Peyer's patch (tissue), 4 donors: ENCODE results near the gene RNU6-7. TPM values are rescaled to one million over a fixed set of nuclear protein-coding genes. Genes with fewer than 3 reads are reported as not detected.
A peak's percentile ranks its signal among the peaks of the same experiment; 100 is the strongest.

ENCODE experiments used
- DNase-seq, 3 donors: peaks; one replicate each; pipeline ENCODE4 v3.0.0-alpha.2; 2017 to 2019
- H3K27ac ChIP-seq, 4 donors: fragments of 200-600 bp; sonication (generic); one replicate each; pipeline ENCODE4 v1.5.1; 2016 to 2019
- H3K27me3 ChIP-seq, 2 donors: fragments of 200-600 bp; sonication (generic); one replicate each; pipeline ENCODE4 v1.5.1; 2019
- H3K36me3 ChIP-seq, 3 donors: fragments of 200-600 bp; sonication (generic); one replicate each; pipeline ENCODE4 v1.5.1; 2016 to 2019
- H3K4me1 ChIP-seq, 4 donors: fragments of 200-600 bp; sonication (generic); one replicate each; pipeline ENCODE4 v1.5.1; 2016 to 2019
- H3K4me3 ChIP-seq, 4 donors: fragments of 200-600 bp; sonication (generic); 1 replicate in 3 of 4; 2 replicates in 1 of 4; pipeline ENCODE4 v1.5.1; 2016 to 2019; ENCODE audit warnings: mild to moderate bottlenecking in 1 of 4
- H3K9me3 ChIP-seq, 4 donors: fragments of 200-600 bp; sonication (generic); one replicate each; pipeline ENCODE4 v1.5.1; 2016 to 2019; ENCODE audit warnings: mild to moderate bottlenecking in 1 of 4
- CTCF ChIP-seq, 6 experiments: fragments of 450-650 bp in 4 of 6; fragments of 200-600 bp in 2 of 6; sonication (generic) in 1 of 6; IDR thresholded peaks; one replicate each; pipeline ENCODE4 v1.5.1; 2017 to 2019; ENCODE audit warnings: antibody characterized with exemption in 6 of 6, mild to moderate bottlenecking in 3 of 6, moderate library complexity in 1 of 6
- POLR2A ChIP-seq, 2 donors: fragments of 450-650 bp; IDR thresholded peaks; one replicate each; pipeline ENCODE4 v1.5.1; 2017; ENCODE audit warnings: antibody characterized with exemption in 2 of 2, mild to moderate bottlenecking in 2 of 2, moderate library complexity in 2 of 2
- total RNA-seq, 4 donors: library from RNA; depleted of rRNA; stranded (reverse); fragments of >200 nt; gene quantifications; one replicate each; pipeline ENCODE4 v1.1.0, GENCODE V29; 2016

RNU6-7 gene
- total RNA-seq, 4 donors from 2014 or later: not detected

GRCh38 chr14:32205554-32205953, 3.7 kb downstream of the RNU6-7 start:
- H3K4me1 ChIP-seq: peaks cover 0 to 12% (median 0%) of the 10 kb centered on the region in 4 donors
- H3K9me3 ChIP-seq: no peaks in the 10 kb centered on the region
- no peak for DNase-seq
- no peak overlapping the region for H3K27ac ChIP-seq
- TF ChIP-seq CTCF (IDR thresholded peaks at IDR 0.05) (no peak), POLR2A (IDR thresholded peaks at IDR 0.05) (no peak)
- no peak overlapping the region for H3K4me3 ChIP-seq
- H3K27me3 ChIP-seq: no peaks in the 10 kb centered on the region
- no peaks in the 10 kb centered on the region for H3K36me3 ChIP-seq

DNA sequence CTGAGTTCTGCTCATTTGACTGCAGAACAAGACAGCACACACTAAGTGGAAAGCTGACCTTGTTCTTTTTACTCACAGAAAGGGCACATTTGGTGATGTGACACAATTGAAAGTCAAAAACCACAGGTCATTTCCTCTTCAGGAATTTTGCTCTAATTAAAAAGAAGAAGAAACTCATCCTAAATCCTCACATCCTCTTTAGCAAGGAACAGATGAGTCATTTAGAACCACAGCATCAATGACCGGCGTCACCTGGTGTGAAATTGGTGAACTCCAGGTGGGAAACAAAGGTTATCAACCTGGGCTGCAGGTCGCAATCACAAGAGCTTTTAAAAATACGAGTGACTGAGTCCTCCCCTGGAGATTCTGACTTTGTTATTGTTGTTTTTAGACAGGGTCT, 4.1 kb downstream of the RNU6-7 start:
- no peaks in the 10 kb centered on the region for H3K27me3 ChIP-seq
- peak in 1 of 6 experiments; percentile 14 for TF ChIP-seq CTCF (IDR thresholded peaks at IDR 0.05)
- TF ChIP-seq POLR2A (IDR thresholded peaks at IDR 0.05): no peak
- DNase-seq: no peak
- H3K9me3 ChIP-seq: no peaks in the 10 kb centered on the region
- H3K4me1 ChIP-seq: peaks cover 0 to 9% (median 0%) of the 10 kb centered on the region in 4 donors
- no peak overlapping the region for H3K4me3 ChIP-seq
- no peak overlapping the region for H3K27ac ChIP-seq
- no peaks in the 10 kb centered on the region for H3K36me3 ChIP-seq

DNA sequence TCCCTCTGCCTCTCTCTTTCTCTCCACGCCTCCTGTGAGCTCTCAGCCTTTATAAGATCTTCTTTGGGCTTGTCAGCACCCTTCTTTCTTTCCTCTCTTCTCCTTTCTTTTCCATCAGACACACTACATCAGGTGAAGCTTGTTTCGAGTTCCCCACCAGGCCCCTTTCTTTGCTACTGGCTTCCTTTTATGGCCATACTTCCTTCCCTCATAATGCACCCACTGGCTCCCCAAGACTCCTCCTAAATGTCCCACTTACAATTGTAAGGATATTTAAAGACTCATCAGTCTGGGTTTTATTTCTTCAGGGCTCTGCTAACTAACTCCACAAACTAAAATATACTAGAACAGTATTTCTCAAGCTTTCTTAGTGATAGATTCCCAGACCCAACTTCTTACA, 4.7 kb downstream of the RNU6-7 start:
- no peak overlapping the region for H3K4me3 ChIP-seq
- H3K27me3 ChIP-seq: no peaks in the 10 kb centered on the region
- H3K4me1 ChIP-seq: peaks cover 0 to 9% (median 0%) of the 10 kb centered on the region in 4 donors
- no peak overlapping the region for H3K27ac ChIP-seq
- no peak for DNase-seq
- no peaks in the 10 kb centered on the region for H3K36me3 ChIP-seq
- H3K9me3 ChIP-seq: no peaks in the 10 kb centered on the region
- TF ChIP-seq POLR2A (IDR thresholded peaks at IDR 0.05) (no peak), CTCF (IDR thresholded peaks at IDR 0.05) (no peak)

DNA sequence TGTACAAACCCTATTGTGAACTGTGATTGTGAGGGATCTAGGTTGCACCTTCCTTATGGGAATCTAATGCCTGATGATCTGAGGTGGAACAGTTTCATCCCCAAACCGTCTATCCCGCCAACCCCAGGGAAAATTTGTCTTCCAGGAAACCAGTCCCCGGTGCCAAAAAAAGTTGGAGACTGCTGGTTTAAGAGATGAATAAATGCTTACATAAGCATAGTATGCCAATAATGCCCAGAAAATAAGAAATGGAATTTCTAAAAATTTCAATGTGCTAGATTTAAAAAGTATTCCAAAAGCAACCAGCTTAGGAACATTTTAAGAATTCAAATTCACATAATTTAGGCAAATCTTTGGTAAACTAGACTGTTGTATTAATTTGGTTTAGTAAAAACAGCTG, 6.6 kb downstream of the RNU6-7 start:
- no peak overlapping the region for H3K27ac ChIP-seq
- no peaks in the 10 kb centered on the region for H3K36me3 ChIP-seq
- no peaks in the 10 kb centered on the region for H3K4me1 ChIP-seq
- H3K4me3 ChIP-seq: no peak overlapping the region
- DNase-seq: no peak
- H3K27me3 ChIP-seq: no peaks in the 10 kb centered on the region
- no peaks in the 10 kb centered on the region for H3K9me3 ChIP-seq
- TF ChIP-seq POLR2A (IDR thresholded peaks at IDR 0.05) (no peak), CTCF (IDR thresholded peaks at IDR 0.05) (no peak)

DNA sequence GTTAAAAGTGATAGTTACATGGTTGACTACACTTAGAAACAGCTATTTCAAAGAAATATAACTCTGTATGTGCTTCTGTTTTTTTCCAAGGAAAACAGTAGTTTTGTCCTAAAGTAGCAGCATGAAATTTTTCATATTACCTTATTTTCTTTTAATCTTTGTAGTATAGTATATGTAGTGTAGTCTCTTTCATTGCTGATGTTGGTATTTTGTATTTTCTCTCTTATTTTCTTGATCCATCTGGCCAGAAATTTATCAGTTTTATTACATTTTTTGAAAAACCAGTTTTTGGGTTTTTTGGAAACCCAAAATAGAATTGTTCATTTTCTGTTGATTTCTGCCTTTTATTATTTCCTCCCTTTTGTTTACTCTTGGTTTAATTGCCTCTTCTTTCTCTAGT, 7.6 kb downstream of the RNU6-7 start:
- H3K4me1 ChIP-seq: no peaks in the 10 kb centered on the region
- H3K4me3 ChIP-seq: no peak overlapping the region
- DNase-seq: no peak
- TF ChIP-seq POLR2A (IDR thresholded peaks at IDR 0.05) (no peak), CTCF (IDR thresholded peaks at IDR 0.05) (no peak)
- H3K9me3 ChIP-seq: no peaks in the 10 kb centered on the region
- H3K27me3 ChIP-seq: no peaks in the 10 kb centered on the region
- no peaks in the 10 kb centered on the region for H3K36me3 ChIP-seq
- H3K27ac ChIP-seq: no peak overlapping the region

GRCh38 chr14:32211068-32211404, 9.2 kb downstream of the RNU6-7 start:
- no peak for TF ChIP-seq CTCF (IDR thresholded peaks at IDR 0.05)
- TF ChIP-seq POLR2A (IDR thresholded peaks at IDR 0.05): no peak
- no peaks in the 10 kb centered on the region for H3K9me3 ChIP-seq
- no peak for DNase-seq

More at GRCh38 chr14:32211068-32211404, 9.2 kb downstream of the RNU6-7 start:
- H3K36me3 ChIP-seq: no peaks in the 10 kb centered on the region
- H3K4me1 ChIP-seq: no peaks in the 10 kb centered on the region
- H3K27ac ChIP-seq: no peak overlapping the region
- H3K27me3 ChIP-seq: no peaks in the 10 kb centered on the region
- H3K4me3 ChIP-seq: no peak overlapping the region
